GM12878 (cell line): ENCODE measurements around the gene HPD.

Experiments
- CEBPB ChIP-seq, 2 experiments: fragments of 150-350 bp in 1 of 2; IDR thresholded peaks; 2 replicates each; pipeline ENCODE4 v1.6.1; 2012 to 2014; ENCODE audit warnings: low read depth in 2 of 2, low read length in 2 of 2, borderline replicate concordance in 1 of 2, inconsistent platforms in 1 of 2
- EZH2 ChIP-seq: IDR thresholded peaks from 2 replicates; pipeline ENCODE4 v1.6.1; 2012; ENCODE audit warnings: low read depth, mild to moderate bottlenecking, control low read depth, inconsistent platforms, low read length, borderline replicate concordance; ENCODE audit not compliant: control insufficient read depth
- FOS ChIP-seq: IDR thresholded peaks from 3 replicates; pipeline ENCODE4 v1.6.1; 2011; ENCODE audit warnings: borderline replicate concordance; ENCODE audit not compliant: insufficient read length; ENCODE audit errors: extremely low read depth
- KDM1A ChIP-seq: fragments of 200-600 bp; sonication (generic); IDR thresholded peaks from 2 replicates; pipeline ENCODE4 v1.6.1; 2016; ENCODE audit warnings: borderline replicate concordance
- POLR2A ChIP-seq: IDR thresholded peaks from 2 replicates; pipeline ENCODE4 v1.6.1; 2011; ENCODE audit warnings: low read depth, mild to moderate bottlenecking, low read length
- POLR2AphosphoS5 ChIP-seq: IDR thresholded peaks from 2 replicates; pipeline ENCODE4 v1.6.1; 2011; ENCODE audit warnings: mild to moderate bottlenecking, low read length, inconsistent platforms
- SREBF1 ChIP-seq: IDR thresholded peaks from 2 replicates; pipeline ENCODE4 v1.6.1; 2012; ENCODE audit warnings: mild to moderate bottlenecking, low read length
- ZNF274 ChIP-seq: IDR thresholded peaks from one replicate; pipeline ENCODE4 v1.8.0; 2011; ENCODE audit not compliant: insufficient read length, insufficient read depth
- TF ChIP-seq, protein P1 (sequence below), 3 experiments: IDR thresholded peaks in 2 of 3; conservative IDR thresholded peaks in 1 of 3; 2 replicates each; pipeline ENCODE4 v1.5.1; 2011; ENCODE audit warnings: low read depth in 3 of 3, low read length in 3 of 3, mild to moderate bottlenecking in 3 of 3, control low read depth in 2 of 3, moderate library complexity in 2 of 3, inconsistent platforms in 1 of 3, mixed read lengths in 1 of 3; ENCODE audit not compliant: control insufficient read depth in 2 of 3, insufficient read depth in 1 of 3; ENCODE audit errors: extremely low read depth in 1 of 3

DNA sequence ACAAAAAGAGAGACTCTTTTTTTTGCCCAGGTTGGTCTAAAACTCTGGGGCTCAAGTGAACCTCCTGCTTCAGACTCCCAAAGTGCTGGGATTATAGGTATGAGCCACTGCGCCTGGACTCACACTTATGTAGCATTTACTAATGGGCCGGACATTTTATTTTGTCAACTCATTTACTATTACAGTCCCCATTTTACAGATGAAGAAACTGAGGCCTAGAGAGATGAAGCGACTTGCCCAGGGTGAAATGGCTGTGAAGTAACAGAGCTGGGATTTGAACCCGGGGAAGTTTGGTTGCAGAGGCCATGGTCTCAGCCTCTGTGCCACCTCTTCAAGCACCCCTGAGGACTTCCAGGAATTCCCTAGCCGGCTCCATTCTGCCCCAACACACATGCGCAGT, 9.4 kb downstream of the HPD start:
- TF ChIP-seq KDM1A, result no peak
- no peak for TF ChIP-seq CEBPB (IDR thresholded peaks at IDR 0.05; ENCODE audit: borderline replicate concordance in 1 of 2, low read depth in 2 of 2, low read length in 2 of 2)
- TF ChIP-seq, protein P1, sequence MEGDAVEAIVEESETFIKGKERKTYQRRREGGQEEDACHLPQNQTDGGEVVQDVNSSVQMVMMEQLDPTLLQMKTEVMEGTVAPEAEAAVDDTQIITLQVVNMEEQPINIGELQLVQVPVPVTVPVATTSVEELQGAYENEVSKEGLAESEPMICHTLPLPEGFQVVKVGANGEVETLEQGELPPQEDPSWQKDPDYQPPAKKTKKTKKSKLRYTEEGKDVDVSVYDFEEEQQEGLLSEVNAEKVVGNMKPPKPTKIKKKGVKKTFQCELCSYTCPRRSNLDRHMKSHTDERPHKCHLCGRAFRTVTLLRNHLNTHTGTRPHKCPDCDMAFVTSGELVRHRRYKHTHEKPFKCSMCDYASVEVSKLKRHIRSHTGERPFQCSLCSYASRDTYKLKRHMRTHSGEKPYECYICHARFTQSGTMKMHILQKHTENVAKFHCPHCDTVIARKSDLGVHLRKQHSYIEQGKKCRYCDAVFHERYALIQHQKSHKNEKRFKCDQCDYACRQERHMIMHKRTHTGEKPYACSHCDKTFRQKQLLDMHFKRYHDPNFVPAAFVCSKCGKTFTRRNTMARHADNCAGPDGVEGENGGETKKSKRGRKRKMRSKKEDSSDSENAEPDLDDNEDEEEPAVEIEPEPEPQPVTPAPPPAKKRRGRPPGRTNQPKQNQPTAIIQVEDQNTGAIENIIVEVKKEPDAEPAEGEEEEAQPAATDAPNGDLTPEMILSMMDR (IDR thresholded peaks at IDR 0.05 in 2 of 3, conservative IDR thresholded peaks at IDR 0.05 in 1 of 3; ENCODE audit: control insufficient read depth in 2 of 3, extremely low read depth in 1 of 3, insufficient read depth in 1 of 3, low read depth in 3 of 3, low read length in 3 of 3), result no peak
- TF ChIP-seq FOS, result no peak
- TF ChIP-seq POLR2AphosphoS5, result no peak
- TF ChIP-seq SREBF1, result no peak
- TF ChIP-seq EZH2, result no peak
- no peak for TF ChIP-seq POLR2A
- TF ChIP-seq ZNF274, result no peak
